Measurements from ENCODE around the gene LRSAM1. TPM values are rescaled to one million over a fixed set of nuclear protein-coding genes. Genes with fewer than 3 reads are reported as not detected.

The LRSAM1 gene
- total and polyA plus RNA-seq, 4 donors = 6.6 to 9.7 (median 7.1) TPM

DNA sequence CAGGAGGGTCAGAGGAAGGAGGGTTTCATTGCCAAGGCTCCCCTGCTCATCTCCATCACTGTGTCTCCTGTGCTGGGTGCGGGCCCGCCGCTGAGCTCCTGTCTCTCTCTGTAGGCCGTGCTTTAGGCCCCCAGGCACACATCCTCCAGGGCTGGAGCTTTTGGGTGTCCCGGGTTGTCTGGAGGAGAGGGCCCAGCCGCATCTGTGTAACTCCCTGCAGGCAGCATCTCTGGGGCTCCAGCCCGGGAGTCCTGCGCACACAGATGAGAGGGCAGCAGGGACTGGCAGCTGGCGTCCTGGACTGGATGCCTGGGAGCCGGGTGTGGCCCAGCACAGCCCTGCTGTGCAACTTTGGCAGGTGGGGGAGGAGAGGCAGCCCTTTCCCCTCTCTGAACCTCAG, 40.2 kb downstream of the LRSAM1 start:
- DNase-seq (ENCODE audit: low spot score) = no peak
- Histone ChIP-seq H3K4me1 (ENCODE audit: control insufficient read depth in 4 of 4, insufficient read depth in 4 of 4, low read length in 3 of 4) (peaks cover 0 to 3% (median 1%) of the 10 kb centered on the region in 4 donors), H3K9ac (ENCODE audit: low read depth in 1 of 2, low read length in 2 of 2) (no peak overlapping the region), H3K27ac (ENCODE audit: low read depth in 1 of 2, low read length in 2 of 2) (no peak overlapping the region), H3K9me3 (ENCODE audit: control insufficient read depth in 4 of 4, low read length in 3 of 4) (no peaks in the 10 kb centered on the region), H3K27me3 (ENCODE audit: control insufficient read depth in 4 of 4, insufficient read depth in 4 of 4, low read length in 3 of 4) (no peaks in the 10 kb centered on the region), H3K36me3 (ENCODE audit: control insufficient read depth in 4 of 4, insufficient read depth in 3 of 4, low read depth in 1 of 4, low read length in 3 of 4) (peaks cover 9 to 68% (median 21%) of the 10 kb centered on the region in 4 donors), H3K4me3 (ENCODE audit: low read depth in 1 of 3, low read length in 3 of 3) (no peak overlapping the region)
- WGBS = 95% methylated on average over 10 of the region's 10 CpGs
- no peak for TF ChIP-seq FOXA1 (IDR thresholded peaks at IDR 0.05)
- TF ChIP-seq RAD21 (IDR thresholded peaks at IDR 0.05) = no peak
- TF ChIP-seq, protein P1, sequence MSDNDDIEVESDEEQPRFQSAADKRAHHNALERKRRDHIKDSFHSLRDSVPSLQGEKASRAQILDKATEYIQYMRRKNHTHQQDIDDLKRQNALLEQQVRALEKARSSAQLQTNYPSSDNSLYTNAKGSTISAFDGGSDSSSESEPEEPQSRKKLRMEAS (IDR thresholded peaks at IDR 0.05) = no peak
- TF ChIP-seq GABPA (IDR thresholded peaks at IDR 0.05 in 1 of 2, conservative IDR thresholded peaks at IDR 0.05 in 1 of 2) = no peak
- TF ChIP-seq EGR1 (IDR thresholded peaks at IDR 0.05; ENCODE audit: low read depth in 2 of 2) = no peak
- TF ChIP-seq TAF1 (conservative IDR thresholded peaks at IDR 0.05) = no peak
- TF ChIP-seq HNF4G (IDR thresholded peaks at IDR 0.05) = no peak
- TF ChIP-seq FOXA2 (IDR thresholded peaks at IDR 0.05) = no peak
- TF ChIP-seq, protein P2, sequence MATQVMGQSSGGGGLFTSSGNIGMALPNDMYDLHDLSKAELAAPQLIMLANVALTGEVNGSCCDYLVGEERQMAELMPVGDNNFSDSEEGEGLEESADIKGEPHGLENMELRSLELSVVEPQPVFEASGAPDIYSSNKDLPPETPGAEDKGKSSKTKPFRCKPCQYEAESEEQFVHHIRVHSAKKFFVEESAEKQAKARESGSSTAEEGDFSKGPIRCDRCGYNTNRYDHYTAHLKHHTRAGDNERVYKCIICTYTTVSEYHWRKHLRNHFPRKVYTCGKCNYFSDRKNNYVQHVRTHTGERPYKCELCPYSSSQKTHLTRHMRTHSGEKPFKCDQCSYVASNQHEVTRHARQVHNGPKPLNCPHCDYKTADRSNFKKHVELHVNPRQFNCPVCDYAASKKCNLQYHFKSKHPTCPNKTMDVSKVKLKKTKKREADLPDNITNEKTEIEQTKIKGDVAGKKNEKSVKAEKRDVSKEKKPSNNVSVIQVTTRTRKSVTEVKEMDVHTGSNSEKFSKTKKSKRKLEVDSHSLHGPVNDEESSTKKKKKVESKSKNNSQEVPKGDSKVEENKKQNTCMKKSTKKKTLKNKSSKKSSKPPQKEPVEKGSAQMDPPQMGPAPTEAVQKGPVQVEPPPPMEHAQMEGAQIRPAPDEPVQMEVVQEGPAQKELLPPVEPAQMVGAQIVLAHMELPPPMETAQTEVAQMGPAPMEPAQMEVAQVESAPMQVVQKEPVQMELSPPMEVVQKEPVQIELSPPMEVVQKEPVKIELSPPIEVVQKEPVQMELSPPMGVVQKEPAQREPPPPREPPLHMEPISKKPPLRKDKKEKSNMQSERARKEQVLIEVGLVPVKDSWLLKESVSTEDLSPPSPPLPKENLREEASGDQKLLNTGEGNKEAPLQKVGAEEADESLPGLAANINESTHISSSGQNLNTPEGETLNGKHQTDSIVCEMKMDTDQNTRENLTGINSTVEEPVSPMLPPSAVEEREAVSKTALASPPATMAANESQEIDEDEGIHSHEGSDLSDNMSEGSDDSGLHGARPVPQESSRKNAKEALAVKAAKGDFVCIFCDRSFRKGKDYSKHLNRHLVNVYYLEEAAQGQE (IDR thresholded peaks at IDR 0.05) = no peak
- TF ChIP-seq NR2F2 (IDR thresholded peaks at IDR 0.05) = no peak
- no peak for TF ChIP-seq SP1 (IDR thresholded peaks at IDR 0.05)

DNA sequence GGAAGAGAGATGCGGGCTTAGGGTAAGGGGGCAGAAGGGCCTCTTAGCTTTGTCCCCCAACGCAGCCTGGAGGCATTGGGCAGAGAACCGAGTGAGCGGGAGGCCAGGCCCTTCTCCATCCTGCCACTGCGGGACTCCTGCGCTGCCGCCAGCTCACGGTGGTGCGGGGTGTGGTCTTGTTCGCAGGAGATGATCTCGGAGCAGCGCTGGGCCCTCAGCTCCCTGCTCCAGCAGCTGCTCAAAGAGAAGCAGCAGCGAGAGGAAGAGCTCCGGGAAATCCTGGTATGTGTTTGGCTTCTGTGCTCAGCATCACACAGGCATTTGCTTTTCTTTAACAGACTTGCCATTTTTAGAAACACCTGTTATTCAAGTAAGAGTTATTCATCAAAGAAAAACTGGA, 41.3 kb downstream of the LRSAM1 start:
- no peak for TF ChIP-seq GABPA (IDR thresholded peaks at IDR 0.05 in 1 of 2, conservative IDR thresholded peaks at IDR 0.05 in 1 of 2)
- TF ChIP-seq HNF4A (conservative IDR thresholded peaks at IDR 0.05) = no peak
- no peak for TF ChIP-seq ZBTB33 (IDR thresholded peaks at IDR 0.05)
- no peak for TF ChIP-seq RAD21 (IDR thresholded peaks at IDR 0.05)
- TF ChIP-seq EGR1 (IDR thresholded peaks at IDR 0.05; ENCODE audit: low read depth in 2 of 2) = no peak
- no peak for TF ChIP-seq FOXA1 (IDR thresholded peaks at IDR 0.05)
- TF ChIP-seq, protein P1 (IDR thresholded peaks at IDR 0.05) = no peak
- TF ChIP-seq, protein P2 (IDR thresholded peaks at IDR 0.05) = no peak
- H3K4me1 ChIP-seq (ENCODE audit: control insufficient read depth in 4 of 4, insufficient read depth in 4 of 4, low read length in 3 of 4) = peaks cover 0 to 3% (median 1%) of the 10 kb centered on the region in 4 donors
- no peak for DNase-seq (ENCODE audit: low spot score)
- H3K27ac ChIP-seq (ENCODE audit: low read depth in 1 of 2, low read length in 2 of 2) = no peak overlapping the region
- no peak overlapping the region for H3K9ac ChIP-seq (ENCODE audit: low read depth in 1 of 2, low read length in 2 of 2)
- H3K36me3 ChIP-seq (ENCODE audit: control insufficient read depth in 4 of 4, insufficient read depth in 3 of 4, low read depth in 1 of 4, low read length in 3 of 4) = peaks cover 9 to 69% (median 25%) of the 10 kb centered on the region in 4 donors
- H3K9me3 ChIP-seq (ENCODE audit: control insufficient read depth in 4 of 4, low read length in 3 of 4) = no peaks in the 10 kb centered on the region
- no peaks in the 10 kb centered on the region for H3K27me3 ChIP-seq (ENCODE audit: control insufficient read depth in 4 of 4, insufficient read depth in 4 of 4, low read length in 3 of 4)
- H3K4me3 ChIP-seq (ENCODE audit: low read depth in 1 of 3, low read length in 3 of 3) = no peak overlapping the region
- 96% methylated on average over 14 of the region's 14 CpGs for WGBS

All from liver (tissue), 9 donors.